HEK293T (cell line): Measurements from ENCODE around the gene PTPRO.

Experiments
- ELF4 ChIP-seq: fragments of 450-650 bp; IDR thresholded peaks from 2 replicates; pipeline ENCODE4 v1.6.1; 2017; ENCODE audit warnings: antibody characterized with exemption
- FOXA1 ChIP-seq: fragments of 450-650 bp; IDR thresholded peaks from 2 replicates; pipeline ENCODE4 v1.6.1; 2016; ENCODE audit warnings: mild to moderate bottlenecking
- FOXK2 ChIP-seq: fragments of 450-650 bp; IDR thresholded peaks from 2 replicates; pipeline ENCODE4 v1.6.1; 2016; ENCODE audit warnings: mild to moderate bottlenecking
- FOXM1 ChIP-seq: fragments of 450-650 bp; IDR thresholded peaks from 2 replicates; pipeline ENCODE4 v1.6.1; 2017; ENCODE audit warnings: mild to moderate bottlenecking, borderline replicate concordance
- HDGF ChIP-seq: fragments of 450-650 bp; IDR thresholded peaks from 2 replicates; pipeline ENCODE4 v1.6.1; 2017; ENCODE audit warnings: antibody characterized with exemption, borderline replicate concordance
- NFRKB ChIP-seq: fragments of 450-650 bp; IDR thresholded peaks from 2 replicates; pipeline ENCODE4 v1.6.1; 2016; ENCODE audit warnings: mild to moderate bottlenecking, moderate library complexity
- TARDBP ChIP-seq: fragments of 450-650 bp; IDR thresholded peaks from 2 replicates; pipeline ENCODE4 v1.6.1; 2016
- TF ChIP-seq, protein P1 (sequence below): fragments of 450-650 bp; IDR thresholded peaks from 2 replicates; pipeline ENCODE4 v1.6.1; 2016

GRCh38 chr12:15344561-15344960 lies 22.3 kb downstream of the PTPRO start:
- no peak for TF ChIP-seq TARDBP
- TF ChIP-seq NFRKB = no peak
- TF ChIP-seq FOXA1 = no peak
- TF ChIP-seq ELF4 = no peak
- TF ChIP-seq FOXM1 = no peak
- TF ChIP-seq, protein P1, sequence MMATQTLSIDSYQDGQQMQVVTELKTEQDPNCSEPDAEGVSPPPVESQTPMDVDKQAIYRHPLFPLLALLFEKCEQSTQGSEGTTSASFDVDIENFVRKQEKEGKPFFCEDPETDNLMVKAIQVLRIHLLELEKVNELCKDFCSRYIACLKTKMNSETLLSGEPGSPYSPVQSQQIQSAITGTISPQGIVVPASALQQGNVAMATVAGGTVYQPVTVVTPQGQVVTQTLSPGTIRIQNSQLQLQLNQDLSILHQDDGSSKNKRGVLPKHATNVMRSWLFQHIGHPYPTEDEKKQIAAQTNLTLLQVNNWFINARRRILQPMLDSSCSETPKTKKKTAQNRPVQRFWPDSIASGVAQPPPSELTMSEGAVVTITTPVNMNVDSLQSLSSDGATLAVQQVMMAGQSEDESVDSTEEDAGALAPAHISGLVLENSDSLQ = no peak
- no peak for TF ChIP-seq FOXK2
- no peak for TF ChIP-seq HDGF
